Activated naive CD8-positive, alpha-beta T cell treated with anti-CD3 and anti-CD28 coated beads for 36 hours (primary cell): ENCODE data around the gene SMCO3. TPM values are rescaled to one million over a fixed set of nuclear protein-coding genes. Genes with fewer than 3 reads are reported as not detected.
A peak's percentile ranks its signal among the peaks of the same experiment; 100 is the strongest.

ENCODE experiments used
- DNase-seq: peaks from one replicate; pipeline ENCODE4 v3.0.0; 2021
- H3K27ac Mint-ChIP-seq: one replicate; pipeline ENCODE4 v1.8.0; 2022; ENCODE audit warnings: mild to moderate bottlenecking, moderate library complexity, mixed read lengths
- H3K27me3 Mint-ChIP-seq: one replicate; pipeline ENCODE4 v1.8.0; 2022; ENCODE audit warnings: mild to moderate bottlenecking, mixed read lengths
- H3K36me3 Mint-ChIP-seq: one replicate; pipeline ENCODE4 v1.8.0; 2021; ENCODE audit warnings: mild to moderate bottlenecking, mixed read lengths
- H3K4me1 Mint-ChIP-seq: one replicate; pipeline ENCODE4 v1.8.0; 2021; ENCODE audit warnings: mixed read lengths
- H3K4me3 Mint-ChIP-seq: one replicate; pipeline ENCODE4 v1.8.0; 2022; ENCODE audit warnings: mild to moderate bottlenecking, moderate library complexity, mixed read lengths
- H3K9me3 Mint-ChIP-seq: one replicate; pipeline ENCODE4 v1.8.0; 2022; ENCODE audit warnings: mixed read lengths
- total RNA-seq, 2 experiments: library from RNA; stranded (reverse); gene quantifications; one replicate each; pipeline ENCODE4 v1.2.3, GENCODE V29; 2021

The SMCO3 gene
- total RNA-seq, 2 experiments from 2014 or later: not detected

- Mint-ChIP-seq H3K4me1 (peaks cover 8% of the 10 kb centered on the region), H3K36me3 (no peaks in the 10 kb centered on the region)
Observed at GRCh38 chr12:14840616-14841015, 26.6 kb upstream of the SMCO3 start.

GRCh38 chr12:14839262-14839661 is 25.3 kb upstream of the SMCO3 start:
- Mint-ChIP-seq H3K4me1 (peaks cover 2% of the 10 kb centered on the region), H3K36me3 (no peaks in the 10 kb centered on the region), H3K27ac (no peak overlapping the region), H3K9me3 (no peaks in the 10 kb centered on the region), H3K4me3 (no peak overlapping the region), H3K27me3 (peaks cover 18% of the 10 kb centered on the region)
- no peak for DNase-seq

More at GRCh38 chr12:14840616-14841015, 26.6 kb upstream of the SMCO3 start:
- Mint-ChIP-seq H3K4me3 (no peak overlapping the region), H3K27me3 (peaks cover 15% of the 10 kb centered on the region), H3K27ac (no peak overlapping the region), H3K9me3 (no peaks in the 10 kb centered on the region)
- no peak for DNase-seq

- Mint-ChIP-seq H3K36me3 (no peaks in the 10 kb centered on the region), H3K9me3 (no peaks in the 10 kb centered on the region), H3K4me1 (peaks cover 2% of the 10 kb centered on the region), H3K27me3 (peaks cover 27% of the 10 kb centered on the region), H3K4me3 (no peak overlapping the region), H3K27ac (no peak overlapping the region)
- DNase-seq: no peak
Observed at GRCh38 chr12:14836336-14837210, 22.6 kb upstream of the SMCO3 start.

- Mint-ChIP-seq H3K9me3 (no peaks in the 10 kb centered on the region), H3K27ac (no peak overlapping the region), H3K36me3 (no peaks in the 10 kb centered on the region), H3K4me3 (no peak overlapping the region), H3K4me1 (peaks cover 2% of the 10 kb centered on the region), H3K27me3 (peaks cover 26% of the 10 kb centered on the region)
- DNase-seq: no peak
Observed at GRCh38 chr12:14834509-14834908, 20.5 kb upstream of the SMCO3 start.

- Mint-ChIP-seq H3K4me3 (no peak overlapping the region), H3K4me1 (peaks cover 2% of the 10 kb centered on the region), H3K9me3 (no peaks in the 10 kb centered on the region), H3K27ac (no peak overlapping the region), H3K27me3 (peaks cover 21% of the 10 kb centered on the region), H3K36me3 (no peaks in the 10 kb centered on the region)
- DNase-seq: no peak
Observed at GRCh38 chr12:14833952-14834351, 20.0 kb upstream of the SMCO3 start.

GRCh38 chr12:14833336-14833735 is 19.4 kb upstream of the SMCO3 start:
- no peaks in the 10 kb centered on the region for H3K9me3 Mint-ChIP-seq

GRCh38 chr12:14828892-14829291 is 14.9 kb upstream of the SMCO3 start:
- H3K27me3 Mint-ChIP-seq: peaks cover 8% of the 10 kb centered on the region
- peaks cover 11% of the 10 kb centered on the region for H3K4me1 Mint-ChIP-seq
- H3K27ac Mint-ChIP-seq: no peak overlapping the region
- no peak for DNase-seq
- H3K36me3 Mint-ChIP-seq: no peaks in the 10 kb centered on the region
- H3K4me3 Mint-ChIP-seq: no peak overlapping the region
- no peaks in the 10 kb centered on the region for H3K9me3 Mint-ChIP-seq

More at GRCh38 chr12:14833336-14833735, 19.4 kb upstream of the SMCO3 start:
- DNase-seq: no peak
- Mint-ChIP-seq H3K4me3 (no peak overlapping the region), H3K27me3 (peaks cover 21% of the 10 kb centered on the region), H3K4me1 (peaks cover 2% of the 10 kb centered on the region), H3K27ac (no peak overlapping the region), H3K36me3 (no peaks in the 10 kb centered on the region)

GRCh38 chr12:14827043-14827442 is 13.1 kb upstream of the SMCO3 start:
- peaks cover 18% of the 10 kb centered on the region for H3K4me1 Mint-ChIP-seq
- H3K27ac Mint-ChIP-seq: no peak overlapping the region
- H3K9me3 Mint-ChIP-seq: no peaks in the 10 kb centered on the region
- H3K36me3 Mint-ChIP-seq: no peaks in the 10 kb centered on the region
- H3K4me3 Mint-ChIP-seq: no peak overlapping the region
- DNase-seq: no peak
- no peaks in the 10 kb centered on the region for H3K27me3 Mint-ChIP-seq

- H3K4me3 Mint-ChIP-seq: no peak overlapping the region
- no peaks in the 10 kb centered on the region for H3K36me3 Mint-ChIP-seq
- H3K9me3 Mint-ChIP-seq: no peaks in the 10 kb centered on the region
- H3K27me3 Mint-ChIP-seq: no peaks in the 10 kb centered on the region
- no peak for DNase-seq
- no peak overlapping the region for H3K27ac Mint-ChIP-seq
- peaks cover 18% of the 10 kb centered on the region for H3K4me1 Mint-ChIP-seq
Observed at GRCh38 chr12:14826491-14826890, 12.5 kb upstream of the SMCO3 start.

GRCh38 chr12:14825256-14825655 is 11.3 kb upstream of the SMCO3 start:
- Mint-ChIP-seq H3K4me1 (peaks cover 18% of the 10 kb centered on the region), H3K9me3 (no peaks in the 10 kb centered on the region), H3K36me3 (no peaks in the 10 kb centered on the region), H3K27ac (no peak overlapping the region), H3K27me3 (no peaks in the 10 kb centered on the region), H3K4me3 (no peak overlapping the region)
- no peak for DNase-seq

GRCh38 chr12:14824012-14824634 is 10.1 kb upstream of the SMCO3 start:
- peaks cover 18% of the 10 kb centered on the region for H3K4me1 Mint-ChIP-seq
- no peaks in the 10 kb centered on the region for H3K9me3 Mint-ChIP-seq
- no peaks in the 10 kb centered on the region for H3K36me3 Mint-ChIP-seq
- H3K4me3 Mint-ChIP-seq: no peak overlapping the region
- DNase-seq: no peak
- no peak overlapping the region for H3K27ac Mint-ChIP-seq
- H3K27me3 Mint-ChIP-seq: no peaks in the 10 kb centered on the region

GRCh38 chr12:14811486-14811885 is 2.5 kb downstream of the SMCO3 start:
- Mint-ChIP-seq H3K4me3 (no peak overlapping the region), H3K9me3 (no peaks in the 10 kb centered on the region), H3K4me1 (peaks cover 17% of the 10 kb centered on the region), H3K27ac (no peak overlapping the region), H3K36me3 (no peaks in the 10 kb centered on the region), H3K27me3 (no peaks in the 10 kb centered on the region)
- no peak for DNase-seq

GRCh38 chr12:14810953-14811483 is 3.0 kb downstream of the SMCO3 start:
- Mint-ChIP-seq H3K36me3 (no peaks in the 10 kb centered on the region), H3K9me3 (no peaks in the 10 kb centered on the region), H3K27ac (peak overlapping the region; percentile 69), H3K4me1 (peaks cover 17% of the 10 kb centered on the region), H3K4me3 (peak overlapping the region; percentile 14), H3K27me3 (no peaks in the 10 kb centered on the region)
- no peak for DNase-seq

- Mint-ChIP-seq H3K36me3 (no peaks in the 10 kb centered on the region), H3K27ac (peak overlapping the region; percentile 69), H3K4me1 (peaks cover 21% of the 10 kb centered on the region), H3K4me3 (no peak overlapping the region), H3K27me3 (no peaks in the 10 kb centered on the region), H3K9me3 (no peaks in the 10 kb centered on the region)
- no peak for DNase-seq
Observed at GRCh38 chr12:14810167-14810952, 3.6 kb downstream of the SMCO3 start.

- Mint-ChIP-seq H3K9me3 (no peaks in the 10 kb centered on the region), H3K4me3 (no peak overlapping the region), H3K4me1 (peaks cover 30% of the 10 kb centered on the region), H3K27me3 (no peaks in the 10 kb centered on the region), H3K36me3 (peaks cover 12% of the 10 kb centered on the region), H3K27ac (no peak overlapping the region)
- no peak for DNase-seq
Observed at GRCh38 chr12:14803830-14804160, 10.2 kb downstream of the SMCO3 start.
